Loucy (cell line): Measurements from ENCODE around the gene MOV10.
"Not testable (repeated sequence)": the region's sequence is repeated elsewhere in the genome, so short reads cannot be mapped to it uniquely, and the experiment has no call there.

Experiments used
- H2AFZ ChIP-seq: fragments of 200-600 bp; sonication (generic); 2 replicates; pipeline ENCODE4 v1.6.0; 2016; ENCODE audit warnings: antibody characterized with exemption, mild to moderate bottlenecking, low read length, moderate library complexity
- H3F3A ChIP-seq: fragments of 200-600 bp; 2 replicates; pipeline ENCODE4 v1.6.0; 2016; ENCODE audit warnings: antibody characterized with exemption, low read depth, mild to moderate bottlenecking
- H3K27me3 ChIP-seq: fragments of 200-600 bp; sonication (generic); 2 replicates; pipeline ENCODE4 v1.6.1; 2014; ENCODE audit warnings: low read length, mild to moderate bottlenecking; ENCODE audit not compliant: insufficient read depth, poor library complexity, severe bottlenecking
- H3K36me3 ChIP-seq: fragments of 200-600 bp; sonication (generic); 2 replicates; pipeline ENCODE4 v1.6.1; 2016; ENCODE audit warnings: low read length; ENCODE audit not compliant: insufficient read depth
- H3K4me1 ChIP-seq: fragments of 200-600 bp; sonication (generic); 2 replicates; pipeline ENCODE4 v1.5.1; 2014; ENCODE audit warnings: low read length, mild to moderate bottlenecking; ENCODE audit not compliant: insufficient read depth, poor library complexity, severe bottlenecking
- H3K4me2 ChIP-seq: fragments of 200-600 bp; sonication (generic); 2 replicates; pipeline ENCODE4 v1.6.0; 2014; ENCODE audit warnings: antibody characterized with exemption, low read length, low read depth, mild to moderate bottlenecking; ENCODE audit not compliant: poor library complexity, severe bottlenecking
- H3K4me3 ChIP-seq: fragments of 200-600 bp; sonication (generic); 2 replicates; pipeline ENCODE4 v1.5.1; 2014; ENCODE audit warnings: low read length, mild to moderate bottlenecking, mixed read lengths; ENCODE audit not compliant: poor library complexity, severe bottlenecking
- H3K79me2 ChIP-seq: fragments of 200-600 bp; sonication (generic); 2 replicates; pipeline ENCODE4 v1.6.1; 2014; ENCODE audit warnings: low read length; ENCODE audit not compliant: insufficient read depth
- H3K9ac ChIP-seq: fragments of 200-600 bp; sonication (generic); 2 replicates; pipeline ENCODE4 v1.6.0; 2014; ENCODE audit warnings: mild to moderate bottlenecking, low read depth, low read length, moderate library complexity; ENCODE audit not compliant: poor library complexity, severe bottlenecking
- H3K9me2 ChIP-seq: fragments of 200-600 bp; sonication (generic); replicated peaks from 2 replicates; pipeline ENCODE4 v1.6.1; 2016; ENCODE audit warnings: low read depth, low read length, mixed read lengths
- H3K9me3 ChIP-seq: fragments of 200-600 bp; sonication (generic); 2 replicates; pipeline ENCODE4 v1.6.1; 2014; ENCODE audit warnings: mild to moderate bottlenecking, antibody characterized with exemption, low read length, low read depth; ENCODE audit not compliant: insufficient read depth
- H4K20me1 ChIP-seq: fragments of 200-600 bp; sonication (generic); 2 replicates; pipeline ENCODE4 v1.6.0; 2014; ENCODE audit warnings: antibody characterized with exemption, low read length, mild to moderate bottlenecking; ENCODE audit not compliant: insufficient read depth, poor library complexity, severe bottlenecking
- EZH2phosphoT487 ChIP-seq: fragments of 200-600 bp; IDR thresholded peaks from 2 replicates; pipeline ENCODE4 v1.6.1; 2018; ENCODE audit warnings: antibody characterized with exemption, mild to moderate bottlenecking, moderate library complexity, borderline replicate concordance
- TF ChIP-seq, protein P1 (sequence below): fragments of 200-600 bp; sonication (generic); conservative IDR thresholded peaks from 2 replicates; pipeline ENCODE4 v1.5.1; 2014; ENCODE audit warnings: mild to moderate bottlenecking, antibody characterized with exemption, low read length

MOV10 gene

GRCh38 chr1:112718691-112719418 is 44.4 kb downstream of the MOV10 start:
- Histone ChIP-seq H3K4me3 (peak overlapping the region; percentile 39), H3K9me3 (no peaks in the 10 kb centered on the region), H2AFZ (peak overlapping the region; percentile 78; the same call in 1 of the 2 replicates), H3F3A (no peaks in the 10 kb centered on the region), H4K20me1 (no peaks in the 10 kb centered on the region), H3K36me3 (no peaks in the 10 kb centered on the region), H3K9me2 (no peaks in the 10 kb centered on the region), H3K4me1 (peaks cover 7% of the 10 kb centered on the region), H3K27me3 (no peaks in the 10 kb centered on the region), H3K79me2 (no peaks in the 10 kb centered on the region), H3K4me2 (peak overlapping the region; percentile 26), H3K9ac (no peak overlapping the region)
- no peak for TF ChIP-seq EZH2phosphoT487
- TF ChIP-seq, protein P1, sequence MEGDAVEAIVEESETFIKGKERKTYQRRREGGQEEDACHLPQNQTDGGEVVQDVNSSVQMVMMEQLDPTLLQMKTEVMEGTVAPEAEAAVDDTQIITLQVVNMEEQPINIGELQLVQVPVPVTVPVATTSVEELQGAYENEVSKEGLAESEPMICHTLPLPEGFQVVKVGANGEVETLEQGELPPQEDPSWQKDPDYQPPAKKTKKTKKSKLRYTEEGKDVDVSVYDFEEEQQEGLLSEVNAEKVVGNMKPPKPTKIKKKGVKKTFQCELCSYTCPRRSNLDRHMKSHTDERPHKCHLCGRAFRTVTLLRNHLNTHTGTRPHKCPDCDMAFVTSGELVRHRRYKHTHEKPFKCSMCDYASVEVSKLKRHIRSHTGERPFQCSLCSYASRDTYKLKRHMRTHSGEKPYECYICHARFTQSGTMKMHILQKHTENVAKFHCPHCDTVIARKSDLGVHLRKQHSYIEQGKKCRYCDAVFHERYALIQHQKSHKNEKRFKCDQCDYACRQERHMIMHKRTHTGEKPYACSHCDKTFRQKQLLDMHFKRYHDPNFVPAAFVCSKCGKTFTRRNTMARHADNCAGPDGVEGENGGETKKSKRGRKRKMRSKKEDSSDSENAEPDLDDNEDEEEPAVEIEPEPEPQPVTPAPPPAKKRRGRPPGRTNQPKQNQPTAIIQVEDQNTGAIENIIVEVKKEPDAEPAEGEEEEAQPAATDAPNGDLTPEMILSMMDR, result peak; percentile 70

DNA sequence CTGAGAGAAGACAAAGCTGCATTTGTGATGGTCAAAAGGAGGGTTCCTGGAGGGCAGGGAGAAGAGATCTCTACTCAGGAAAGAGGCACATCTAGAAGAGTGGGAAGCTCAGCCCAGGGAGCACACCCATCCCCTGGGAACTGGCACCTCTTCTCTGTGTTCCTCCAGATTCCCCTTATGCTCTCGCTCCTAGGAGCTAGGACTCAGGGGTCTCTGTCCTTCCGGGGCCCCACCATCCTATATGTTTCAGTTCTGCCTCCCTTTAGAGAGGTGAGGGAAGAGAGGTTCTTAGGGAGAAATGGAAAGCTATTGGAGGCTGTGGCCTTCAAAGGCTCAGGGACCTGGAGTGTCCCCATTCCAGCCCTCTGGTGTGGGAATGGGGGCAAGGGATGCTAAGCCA is 45.2 kb downstream of the MOV10 start:
- Histone ChIP-seq H3K9me2 (no peaks in the 10 kb centered on the region), H3K4me1 (peaks cover 7% of the 10 kb centered on the region), H3K9me3 (no peaks in the 10 kb centered on the region), H3F3A (no peaks in the 10 kb centered on the region), H3K79me2 (no peaks in the 10 kb centered on the region), H3K36me3 (no peaks in the 10 kb centered on the region), H4K20me1 (no peaks in the 10 kb centered on the region), H3K4me2 (no peak overlapping the region), H3K9ac (no peak overlapping the region), H3K27me3 (no peaks in the 10 kb centered on the region), H2AFZ (no peak overlapping the region), H3K4me3 (no peak overlapping the region)
- TF ChIP-seq, protein P1, result no peak
- no peak for TF ChIP-seq EZH2phosphoT487

DNA sequence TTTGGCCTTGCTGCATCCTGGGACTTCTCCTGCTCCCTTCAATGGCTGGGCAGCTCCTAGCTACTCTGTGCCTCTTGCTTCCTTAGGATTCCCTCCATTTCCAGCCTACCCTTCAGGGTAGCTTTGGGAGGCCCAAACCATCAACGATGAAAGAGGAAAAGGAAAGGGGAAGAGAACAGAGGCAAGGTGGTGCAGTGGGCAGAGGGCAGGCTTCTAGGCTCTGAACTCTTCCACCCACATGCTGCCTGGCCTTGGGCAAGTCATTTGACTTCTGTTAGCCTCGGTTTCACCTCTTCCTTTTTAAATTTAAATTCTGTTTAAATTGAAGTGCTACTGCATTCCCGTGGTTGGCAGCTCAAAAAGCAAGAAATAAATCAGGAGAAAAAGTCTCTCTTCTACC is 46.3 kb downstream of the MOV10 start:
- no peaks in the 10 kb centered on the region for H3K9me3 ChIP-seq
- H3K79me2 ChIP-seq, result no peaks in the 10 kb centered on the region
- no peaks in the 10 kb centered on the region for H3K36me3 ChIP-seq
- TF ChIP-seq, protein P1, result no peak
- TF ChIP-seq EZH2phosphoT487, result no peak
- H3K4me1 ChIP-seq, result peaks cover 3% of the 10 kb centered on the region
- no peak overlapping the region for H3K4me2 ChIP-seq
- H3K9me2 ChIP-seq, result no peaks in the 10 kb centered on the region
- H2AFZ ChIP-seq, result no peak overlapping the region; the same call in 1 of the 2 replicates
- H3K9ac ChIP-seq, result no peak overlapping the region
- H3K4me3 ChIP-seq, result no peak overlapping the region
- H3K27me3 ChIP-seq, result no peaks in the 10 kb centered on the region
- no peaks in the 10 kb centered on the region for H3F3A ChIP-seq
- H4K20me1 ChIP-seq, result no peaks in the 10 kb centered on the region

DNA sequence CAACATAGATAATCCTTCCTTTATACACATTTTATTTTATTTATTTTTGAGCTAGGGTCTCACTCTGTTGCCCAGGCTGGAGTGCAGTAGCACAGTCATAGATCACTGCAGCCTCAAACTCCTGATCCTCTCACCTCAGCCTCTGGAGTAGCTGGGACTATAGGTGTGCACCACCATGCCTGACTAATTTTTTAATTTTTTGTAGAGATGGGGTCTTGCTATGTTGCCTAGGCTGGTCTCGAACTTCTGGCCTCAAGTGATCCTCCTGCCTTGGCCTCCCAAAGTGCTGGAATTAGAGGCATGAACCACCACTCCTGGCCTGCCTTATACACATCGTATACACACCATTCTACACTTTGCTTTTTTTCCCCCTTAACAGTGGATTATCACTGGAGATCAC is 46.8 kb downstream of the MOV10 start:
- not testable (repeated sequence) for H3K79me2 ChIP-seq, H2AFZ ChIP-seq, H3K4me1 ChIP-seq, H3K9me3 ChIP-seq, H3K4me3 ChIP-seq, H3K9me2 ChIP-seq, H3K9ac ChIP-seq, H3K36me3 ChIP-seq, H4K20me1 ChIP-seq, H3F3A ChIP-seq, H3K27me3 ChIP-seq, H3K4me2 ChIP-seq
